Thymus (tissue), 11 donors: ENCODE data around the gene RALGPS1. TPM values are rescaled to one million over a fixed set of nuclear protein-coding genes. Genes with fewer than 3 reads are reported as not detected.

ENCODE experiments used
- DNase-seq, 9 donors: peaks; one replicate each; pipeline ENCODE4 v3.0.0-alpha.2; 2013; ENCODE audit warnings: low spot score in 9 of 9, low read depth in 6 of 9, missing footprints in 1 of 9
- H3K27ac ChIP-seq, 2 donors: one replicate each; pipeline ENCODE4 v1.5.1; 2013; ENCODE audit warnings: control low read depth in 1 of 2, low read depth in 1 of 2, low read length in 1 of 2, mild to moderate bottlenecking in 1 of 2, moderate library complexity in 1 of 2
- H3K27me3 ChIP-seq, 2 donors: one replicate each; pipeline ENCODE4 v1.5.1; 2013; ENCODE audit warnings: low read length in 1 of 2; ENCODE audit not compliant: control insufficient read depth in 2 of 2, insufficient read depth in 1 of 2
- H3K36me3 ChIP-seq, 2 donors: one replicate each; pipeline ENCODE4 v1.5.1; 2013; ENCODE audit warnings: low read length in 1 of 2, mild to moderate bottlenecking in 1 of 2, moderate library complexity in 1 of 2; ENCODE audit not compliant: control insufficient read depth in 2 of 2, insufficient read depth in 2 of 2
- H3K4me1 ChIP-seq, 2 donors: one replicate each; pipeline ENCODE4 v1.5.1; 2013; ENCODE audit warnings: low read length in 2 of 2; ENCODE audit not compliant: control insufficient read depth in 2 of 2, insufficient read depth in 2 of 2
- H3K4me3 ChIP-seq, 2 donors: one replicate each; pipeline ENCODE4 v1.5.1; 2013; ENCODE audit warnings: low read length in 2 of 2, control low read depth in 1 of 2, mild to moderate bottlenecking in 1 of 2
- H3K9me3 ChIP-seq, 2 donors: one replicate each; pipeline ENCODE4 v1.5.1; 2013; ENCODE audit warnings: low read length in 1 of 2, mild to moderate bottlenecking in 1 of 2; ENCODE audit not compliant: control insufficient read depth in 2 of 2, insufficient read depth in 1 of 2
- WGBS: extraction: QIAGEN DNeasy Blood & Tissue Kit; methylation state at CpG from one replicate; pipeline ENCODE4 v1.1.7; 2013; 5-methylcytosine and 5-hydroxymethylcytosine counted together
- polyA plus RNA-seq: library from polyadenylated mRNA; stranded (reverse); fragments of 200-250 nt; gene quantifications from one replicate; pipeline ENCODE4 v1.2.3, GENCODE V29; 2013
- total RNA-seq: library from RNA; stranded (reverse); fragments of 120-200 nt; gene quantifications from one replicate; pipeline ENCODE4 v1.2.4, GENCODE V29; 2013
- donor health status: healthy.

Gene RALGPS1
- total and polyA plus RNA-seq, 2 donors: 3.6 to 8.5 TPM

GRCh38 chr9:127139071-127139731 is 224.6 kb downstream of the RALGPS1 start:
- Histone ChIP-seq H3K36me3 (no peaks in the 10 kb centered on the region), H3K27ac (no peak overlapping the region), H3K4me3 (no peak overlapping the region), H3K4me1 (peaks cover 0 to 10% of the 10 kb centered on the region in 2 donors), H3K9me3 (no peaks in the 10 kb centered on the region), H3K27me3 (peaks cover 0 to 3% of the 10 kb centered on the region in 2 donors)
- 96% methylated on average over 8 of the region's 8 CpGs for WGBS
- DNase-seq: no peak

GRCh38 chr9:127139775-127140174 is 225.2 kb downstream of the RALGPS1 start:
- 97% methylated on average over 6 of the region's 6 CpGs for WGBS

DNA sequence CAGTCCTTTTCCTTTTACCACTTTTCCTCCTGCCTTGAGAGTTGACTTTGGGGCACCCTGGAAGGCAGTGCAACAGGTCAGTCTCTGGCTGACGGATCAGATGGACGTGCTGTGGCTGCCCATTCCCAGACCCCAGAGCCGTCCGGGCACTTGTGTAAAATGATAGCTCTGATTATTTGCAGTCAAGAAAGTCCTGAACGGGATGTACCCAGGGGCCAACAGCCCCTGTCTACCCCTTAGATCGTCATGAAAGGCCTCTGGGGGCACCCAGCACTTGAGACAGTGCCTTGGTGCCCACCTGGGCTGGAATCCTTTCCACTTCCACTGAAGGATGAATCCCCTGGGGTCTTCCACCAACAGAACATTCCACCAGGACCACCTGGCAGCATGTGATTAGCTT is 225.6 kb downstream of the RALGPS1 start:
- Histone ChIP-seq H3K4me1 (peaks cover 0 to 10% of the 10 kb centered on the region in 2 donors), H3K27ac (no peak overlapping the region), H3K4me3 (no peak overlapping the region), H3K27me3 (peaks cover 0 to 3% of the 10 kb centered on the region in 2 donors), H3K9me3 (no peaks in the 10 kb centered on the region), H3K36me3 (no peaks in the 10 kb centered on the region)
- no peak for DNase-seq
- 95% methylated on average over 6 of the region's 6 CpGs for WGBS

More at GRCh38 chr9:127139775-127140174, 225.2 kb downstream of the RALGPS1 start:
- H3K27me3 ChIP-seq: peaks cover 0 to 3% of the 10 kb centered on the region in 2 donors
- no peaks in the 10 kb centered on the region for H3K9me3 ChIP-seq
- peaks cover 0 to 10% of the 10 kb centered on the region in 2 donors for H3K4me1 ChIP-seq
- H3K27ac ChIP-seq: no peak overlapping the region
- no peak for DNase-seq
- H3K36me3 ChIP-seq: no peaks in the 10 kb centered on the region
- no peak overlapping the region for H3K4me3 ChIP-seq

GRCh38 chr9:127140842-127141675 is 226.5 kb downstream of the RALGPS1 start:
- Histone ChIP-seq H3K36me3 (no peaks in the 10 kb centered on the region), H3K4me1 (peaks cover 0 to 10% of the 10 kb centered on the region in 2 donors), H3K4me3 (no peak overlapping the region), H3K27me3 (peaks cover 0 to 3% of the 10 kb centered on the region in 2 donors), H3K27ac (peak overlapping the region in 1 of 2 donors; percentile 24), H3K9me3 (no peaks in the 10 kb centered on the region)
- no peak for DNase-seq
- 92% methylated on average over 9 of the region's 9 CpGs for WGBS

DNA sequence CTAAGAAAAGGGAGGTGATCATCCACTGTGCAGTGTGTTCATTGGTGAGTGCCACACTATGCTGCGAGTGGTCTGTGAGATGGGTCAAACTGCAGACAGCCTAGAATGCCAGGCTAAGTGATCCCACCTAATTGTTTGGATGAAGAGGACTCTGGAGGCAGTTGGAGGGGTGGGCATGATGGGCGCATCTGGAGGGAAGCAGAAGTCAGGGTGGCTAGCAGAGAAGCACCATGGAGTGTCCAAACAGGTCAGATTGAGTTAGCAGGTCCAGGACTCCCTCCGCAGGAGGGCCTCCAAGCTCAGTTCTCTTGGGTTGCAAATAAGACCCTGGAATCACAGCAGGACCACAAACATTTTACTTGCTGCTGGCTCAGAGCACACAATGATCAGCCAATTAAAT is 227.7 kb downstream of the RALGPS1 start:
- DNase-seq: no peak
- Histone ChIP-seq H3K4me3 (no peak overlapping the region), H3K4me1 (peaks cover 0 to 10% of the 10 kb centered on the region in 2 donors), H3K27me3 (peaks cover 0 to 3% of the 10 kb centered on the region in 2 donors), H3K27ac (no peak overlapping the region), H3K9me3 (no peaks in the 10 kb centered on the region), H3K36me3 (no peaks in the 10 kb centered on the region)
- WGBS: 99% methylated on average over 3 of the region's 3 CpGs

DNA sequence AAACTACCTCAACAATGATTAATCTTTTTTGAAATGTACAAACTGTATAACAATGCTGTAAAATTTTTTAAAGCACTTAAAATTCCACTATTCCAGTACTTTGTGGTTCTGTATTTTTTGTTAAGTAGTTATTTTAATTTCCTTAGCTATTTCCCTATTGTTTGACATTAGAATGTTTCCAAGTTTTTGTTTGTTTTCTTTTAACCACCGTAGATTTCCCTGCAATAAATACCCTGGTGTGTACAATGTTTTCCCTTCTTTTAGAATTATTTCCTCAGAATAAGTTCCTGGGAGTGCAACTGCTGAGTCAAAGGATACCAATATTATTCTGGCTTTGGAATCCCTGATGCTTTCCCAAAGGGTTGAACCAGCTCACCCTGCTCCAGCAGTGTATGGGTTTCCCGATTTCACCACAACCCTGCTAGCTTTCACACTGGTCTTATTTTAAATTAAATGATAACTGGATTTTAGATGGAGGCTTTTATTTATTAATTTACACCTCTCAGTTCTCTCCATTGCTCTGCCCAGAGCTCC is 228.4 kb downstream of the RALGPS1 start:
- Histone ChIP-seq H3K4me3 (no peak overlapping the region), H3K27me3 (peaks cover 0 to 3% of the 10 kb centered on the region in 2 donors), H3K9me3 (no peaks in the 10 kb centered on the region), H3K27ac (no peak overlapping the region), H3K36me3 (no peaks in the 10 kb centered on the region), H3K4me1 (peaks cover 0 to 10% of the 10 kb centered on the region in 2 donors)
- 96% methylated on average over 2 of the region's 2 CpGs for WGBS
- DNase-seq: no peak

- Histone ChIP-seq H3K4me3 (no peak overlapping the region), H3K27ac (no peak overlapping the region), H3K9me3 (no peaks in the 10 kb centered on the region), H3K4me1 (peaks cover 0 to 10% of the 10 kb centered on the region in 2 donors), H3K36me3 (no peaks in the 10 kb centered on the region), H3K27me3 (peaks cover 0 to 3% of the 10 kb centered on the region in 2 donors)
- 97% methylated on average over 8 of the region's 8 CpGs for WGBS
- DNase-seq: no peak
Observed at GRCh38 chr9:127143920-127144465, 229.4 kb downstream of the RALGPS1 start.

GRCh38 chr9:127144670-127145445 is 230.3 kb downstream of the RALGPS1 start:
- Histone ChIP-seq H3K27ac (no peak overlapping the region), H3K4me1 (peaks cover 0 to 5% of the 10 kb centered on the region in 2 donors), H3K4me3 (no peak overlapping the region), H3K27me3 (peaks cover 0 to 3% of the 10 kb centered on the region in 2 donors), H3K36me3 (no peaks in the 10 kb centered on the region), H3K9me3 (no peaks in the 10 kb centered on the region)
- WGBS: 94% methylated on average over 8 of the region's 8 CpGs
- DNase-seq: no peak
